MCF 10A (cell line): ENCODE measurements around the gene CCNH. TPM values are rescaled to one million over a fixed set of nuclear protein-coding genes. Genes with fewer than 3 reads are reported as not detected.

ENCODE experiments used
- BruUV-seq: library from RNA; stranded (reverse); fragments of 400-500 nt; replicated peaks from 2 replicates; lab custom pipeline; 2021; lab: Mats Ljungman, UMichigan
- CTCF ChIA-PET: fragments of 300-600 bp; sonication (Branson Sonifier 250); formaldehyde crosslinking; extraction: SDS; loops from one replicate; lab custom pipeline; 2021; ENCODE audit warnings: antibody characterized with exemption, inconsistent platforms; lab: Yijun Ruan, JAX
- POLR2A ChIA-PET: fragments of 300-600, 350-650 bp; sonication (Branson Sonifier 250); formaldehyde crosslinking; extraction: SDS; loops from one replicate; lab custom pipeline; 2020; ENCODE audit warnings: antibody characterized with exemption, inconsistent platforms; lab: Yijun Ruan, JAX
- DNase-seq: peaks from one replicate; pipeline ENCODE4 v3.0.0-alpha.2; 2018; ENCODE audit not compliant: unreplicated experiment
- H3K27ac Mint-ChIP-seq: one replicate; pipeline ENCODE4 v1.8.0; 2022; ENCODE audit warnings: mild to moderate bottlenecking, low read depth, mixed read lengths; ENCODE audit not compliant: unreplicated experiment
- H3K27me3 Mint-ChIP-seq: one replicate; pipeline ENCODE4 v1.8.0; 2022; ENCODE audit warnings: mixed read lengths; ENCODE audit not compliant: insufficient read depth, unreplicated experiment
- H3K36me3 Mint-ChIP-seq: one replicate; pipeline ENCODE4 v1.8.0; 2022; ENCODE audit warnings: mild to moderate bottlenecking, moderate library complexity, mixed read lengths; ENCODE audit not compliant: insufficient read depth, unreplicated experiment
- H3K4me1 Mint-ChIP-seq: one replicate; pipeline ENCODE4 v1.8.0; 2022; ENCODE audit warnings: mixed read lengths; ENCODE audit not compliant: insufficient read depth, unreplicated experiment
- H3K4me3 Mint-ChIP-seq: one replicate; pipeline ENCODE4 v1.8.0; 2022; ENCODE audit warnings: mild to moderate bottlenecking, moderate library complexity, mixed read lengths; ENCODE audit not compliant: unreplicated experiment
- H3K9me3 Mint-ChIP-seq: one replicate; pipeline ENCODE4 v1.8.0; 2022; ENCODE audit warnings: mixed read lengths; ENCODE audit not compliant: unreplicated experiment
- CTCF ChIP-seq: fragments of 200-600 bp; IDR thresholded peaks from one replicate; pipeline ENCODE4 v1.8.0; 2022; ENCODE audit warnings: antibody characterized with exemption, mild to moderate bottlenecking; ENCODE audit not compliant: unreplicated experiment
- intact Hi-C: fragments of 100-400 bp; cut with micrococcal nuclease; formaldehyde crosslinking; loops from 2 replicates; pipeline ENCODE4 v1.14.1; 2022
- total RNA-seq: library from RNA; stranded (reverse); gene quantifications from 2 replicates; pipeline ENCODE4 v1.2.3, GENCODE V29; 2022

The CCNH gene
- total RNA-seq, 1 experiment from 2014 or later, result 51.5 TPM

GRCh38 chr5:87361031-87361445, 51.7 kb downstream of the CCNH start:
- Mint-ChIP-seq H3K9me3 (no peaks in the 10 kb centered on the region), H3K27ac (peak overlapping the region; percentile 57), H3K4me1 (peaks cover 11% of the 10 kb centered on the region), H3K36me3 (peaks cover 64% of the 10 kb centered on the region), H3K27me3 (no peaks in the 10 kb centered on the region), H3K4me3 (no peak overlapping the region)
- TF ChIP-seq CTCF, result no peak
- no TSS peak for BruUV-seq
- ChIA-PET CTCF (interaction anchor here (0.6 kb wide), 1 partner anchor 23 kb away, joined by 3 read pairs; no protein-coding TSS in a partner anchor), POLR2A (no interaction called here)
- peak; percentile 8 for DNase-seq
- intact Hi-C loops, result loop anchor here (5.0 kb wide), 1 partner anchor 94 kb away; the partner anchor contains the start of gene RASA1

- Mint-ChIP-seq H3K27ac (no peak overlapping the region), H3K4me1 (peaks cover 15% of the 10 kb centered on the region), H3K4me3 (no peak overlapping the region), H3K27me3 (no peaks in the 10 kb centered on the region), H3K36me3 (peaks cover 63% of the 10 kb centered on the region), H3K9me3 (no peaks in the 10 kb centered on the region)
- no TSS peak for BruUV-seq
- no peak for TF ChIP-seq CTCF
- intact Hi-C loops, result loop anchor here (5.0 kb wide), 1 partner anchor 93 kb away; the partner anchor contains the start of gene RASA1
- no peak for DNase-seq
- POLR2A ChIA-PET, result no interaction called here
- CTCF ChIA-PET, result interaction anchor here (0.6 to 1.3 kb wide), 2 partner anchors 16 to 24 kb away, joined by 3 to 4 read pairs; no protein-coding TSS in a partner anchor
These were observed 52.6 kb downstream of the CCNH start for GRCh38 chr5:87360132-87360531.

- H3K27me3 Mint-ChIP-seq, result no peaks in the 10 kb centered on the region
- POLR2A ChIA-PET, result interaction anchor here (0.8 kb wide), 1 partner anchor 26 kb away, joined by 3 read pairs; no protein-coding TSS in a partner anchor
- no peak overlapping the region for H3K4me3 Mint-ChIP-seq
- no peak for DNase-seq
- no peaks in the 10 kb centered on the region for H3K9me3 Mint-ChIP-seq
- H3K27ac Mint-ChIP-seq, result no peak overlapping the region
- CTCF ChIA-PET, result interaction anchor here (1.3 kb wide), 1 partner anchor 17 kb away, joined by 4 read pairs; no protein-coding TSS in a partner anchor
- H3K4me1 Mint-ChIP-seq, result peaks cover 15% of the 10 kb centered on the region
- peaks cover 55% of the 10 kb centered on the region for H3K36me3 Mint-ChIP-seq
- BruUV-seq, result no TSS peak
- intact Hi-C loops, result no loop called here
- TF ChIP-seq CTCF, result no peak
These were observed 53.6 kb downstream of the CCNH start for GRCh38 chr5:87359106-87359505.

GRCh38 chr5:87354496-87354895, 58.2 kb downstream of the CCNH start:
- H3K36me3 Mint-ChIP-seq, result peaks cover 45% of the 10 kb centered on the region
- H3K4me3 Mint-ChIP-seq, result no peak overlapping the region
- no peaks in the 10 kb centered on the region for H3K27me3 Mint-ChIP-seq
- no TSS peak for BruUV-seq
- no peak for DNase-seq
- TF ChIP-seq CTCF, result no peak
- peaks cover 10% of the 10 kb centered on the region for H3K4me1 Mint-ChIP-seq
- no peak overlapping the region for H3K27ac Mint-ChIP-seq
- intact Hi-C loops, result no loop called here
- ChIA-PET POLR2A (interaction anchor here (0.7 to 1.2 kb wide), 3 partner anchors 9 to 16 kb away, joined by 3 read pairs; no protein-coding TSS in a partner anchor), CTCF (interaction anchor here (0.6 to 1.0 kb wide), 2 partner anchors 15 to 25 kb away, joined by 3 to 4 read pairs; no protein-coding TSS in a partner anchor)
- no peaks in the 10 kb centered on the region for H3K9me3 Mint-ChIP-seq
